ENCODE data around the gene LMF2.
"Not testable (repeated sequence)": the region's sequence is repeated elsewhere in the genome, so short reads cannot be mapped to it uniquely, and the experiment has no call there.

The LMF2 gene

GRCh38 chr22:50544078-50544745 lies 36.7 kb upstream of the LMF2 start:
- peak; percentile 71 for DNase-seq (ENCODE audit: low read depth)
- H3K4me3 ChIP-seq (ENCODE audit: low read length): peak overlapping the region; percentile 19
- peak; percentile 29 for TF ChIP-seq CTCF (IDR thresholded peaks at IDR 0.05; ENCODE audit: insufficient read depth, low read depth, low read length, missing control alignments)

- peak; percentile 85 for DNase-seq (ENCODE audit: low read depth)
- TF ChIP-seq CTCF (IDR thresholded peaks at IDR 0.05; ENCODE audit: insufficient read depth, low read depth, low read length, missing control alignments): peak; percentile 38
- H3K4me3 ChIP-seq (ENCODE audit: low read length): no peak overlapping the region
These were observed 35.0 kb upstream of the LMF2 start for GRCh38 chr22:50542416-50542927.

DNA sequence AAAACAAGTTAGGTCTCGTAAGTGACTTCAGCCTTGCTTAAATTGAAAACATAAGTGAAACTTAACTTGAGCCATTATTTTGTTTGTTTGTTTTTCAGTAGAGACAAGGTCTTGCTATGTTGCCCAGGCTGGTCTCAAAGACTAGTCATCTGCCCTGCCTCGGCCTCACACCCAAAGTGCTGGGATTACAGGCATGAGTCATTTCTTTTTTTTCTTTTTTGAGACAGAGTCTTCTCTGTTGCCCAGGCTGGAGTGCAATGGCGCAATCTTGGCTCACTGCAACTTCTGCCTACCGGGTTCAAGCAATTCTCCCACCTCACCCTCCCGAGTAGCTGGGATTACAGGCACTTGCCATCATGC lies 34.1 kb upstream of the LMF2 start:
- H3K4me3 ChIP-seq (ENCODE audit: low read length): not testable (repeated sequence)
- peak; percentile 98 for DNase-seq (ENCODE audit: low read depth)

DNA sequence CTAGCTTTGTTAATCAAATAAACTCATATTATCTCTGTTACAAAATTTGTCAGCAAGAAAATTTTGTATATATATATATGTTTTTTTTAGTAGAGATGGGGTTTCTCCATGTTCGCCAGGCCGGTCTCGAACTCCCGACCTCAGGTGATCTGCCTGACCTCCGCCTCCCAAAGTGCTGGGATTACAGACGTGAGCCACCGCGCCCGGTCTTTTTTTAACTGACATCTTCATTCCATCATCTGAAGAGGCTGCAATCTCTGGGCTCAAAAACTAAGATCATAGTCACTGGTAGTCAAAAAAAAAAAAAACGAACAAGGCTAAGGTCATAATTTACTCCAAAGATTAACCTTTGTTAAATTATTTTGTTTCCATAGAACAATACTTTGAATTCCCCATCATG lies 32.9 kb upstream of the LMF2 start:
- H3K4me3 ChIP-seq (ENCODE audit: low read length): no peak overlapping the region
- DNase-seq (ENCODE audit: low read depth): no peak
- TF ChIP-seq CTCF (IDR thresholded peaks at IDR 0.05; ENCODE audit: insufficient read depth, low read depth, low read length, missing control alignments): no peak

- H3K4me3 ChIP-seq (ENCODE audit: low read length): no peak overlapping the region
- no peak for TF ChIP-seq CTCF (IDR thresholded peaks at IDR 0.05; ENCODE audit: insufficient read depth, low read depth, low read length, missing control alignments)
- no peak for DNase-seq (ENCODE audit: low read depth)
These were observed 30.3 kb upstream of the LMF2 start for GRCh38 chr22:50537765-50538164.

GRCh38 chr22:50536226-50536625 lies 28.7 kb upstream of the LMF2 start:
- H3K4me3 ChIP-seq (ENCODE audit: low read length): no peak overlapping the region
- TF ChIP-seq CTCF (IDR thresholded peaks at IDR 0.05; ENCODE audit: insufficient read depth, low read depth, low read length, missing control alignments): no peak
- DNase-seq (ENCODE audit: low read depth): no peak

GRCh38 chr22:50535113-50535512 lies 27.6 kb upstream of the LMF2 start:
- no peak for DNase-seq (ENCODE audit: low read depth)
- no peak overlapping the region for H3K4me3 ChIP-seq (ENCODE audit: low read length)
- TF ChIP-seq CTCF (IDR thresholded peaks at IDR 0.05; ENCODE audit: insufficient read depth, low read depth, low read length, missing control alignments): no peak

GRCh38 chr22:50533856-50534711 lies 26.6 kb upstream of the LMF2 start:
- DNase-seq (ENCODE audit: low read depth); H3K4me3 ChIP-seq (ENCODE audit: low read length): not testable (repeated sequence)
